ENCODE data around the gene FRS2.
"Not testable (repeated sequence)": the region's sequence is repeated elsewhere in the genome, so short reads cannot be mapped to it uniquely, and the experiment has no call there.

Gene FRS2

GRCh38 chr12:69585189-69586062 is 115.2 kb downstream of the FRS2 start, which contains the start of gene CCT2:
CCT2 (plus strand) TSS chr12:69585459; CDS start chr12:69585522, 63 bp downstream.
- DNase-seq (ENCODE audit: low read depth) = peak; percentile 87

DNA sequence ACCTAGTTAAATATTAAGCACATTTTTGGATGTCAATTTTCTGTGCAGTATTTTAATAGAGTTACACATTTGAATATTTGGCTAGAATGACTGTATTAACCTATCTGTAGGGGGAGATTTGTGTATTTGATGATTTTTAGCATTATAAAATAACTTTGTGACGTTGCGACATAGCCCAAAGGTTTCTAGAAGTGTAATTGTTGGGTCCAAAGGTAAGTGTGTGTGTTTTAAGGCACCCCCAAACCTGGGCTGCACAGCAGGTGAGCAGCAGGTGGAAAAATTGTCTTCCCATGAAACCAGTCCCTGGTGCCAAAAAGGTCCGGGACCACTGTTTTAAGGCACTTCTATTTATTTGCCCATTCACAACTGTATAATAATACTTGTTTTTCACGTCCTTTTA is 118.3 kb downstream of the FRS2 start:
- DNase-seq (ENCODE audit: low read depth) = no peak

DNA sequence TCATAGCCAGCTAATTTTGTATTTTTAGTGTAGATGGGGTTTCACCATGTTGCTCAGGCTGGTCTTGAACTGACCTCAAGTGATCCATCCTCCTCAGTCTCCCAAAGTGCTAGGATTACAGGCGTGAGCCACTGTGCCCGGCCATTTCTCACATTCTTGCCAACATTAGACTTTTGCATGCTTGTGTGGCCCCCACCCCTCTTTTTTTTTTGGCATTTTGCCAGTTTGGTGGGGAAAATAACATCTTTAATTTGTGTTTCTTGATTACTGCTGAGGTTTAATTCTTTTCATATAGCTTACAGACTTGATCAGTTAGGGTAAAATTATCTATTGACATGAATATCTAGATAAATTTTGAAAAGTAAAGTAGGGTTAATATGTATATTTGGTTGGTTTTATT is 118.9 kb downstream of the FRS2 start:
- no peak for DNase-seq (ENCODE audit: low read depth)

- no peak for DNase-seq (ENCODE audit: low read depth)
Measured at GRCh38 chr12:69595689-69596088, 125.5 kb downstream of the FRS2 start.

DNA sequence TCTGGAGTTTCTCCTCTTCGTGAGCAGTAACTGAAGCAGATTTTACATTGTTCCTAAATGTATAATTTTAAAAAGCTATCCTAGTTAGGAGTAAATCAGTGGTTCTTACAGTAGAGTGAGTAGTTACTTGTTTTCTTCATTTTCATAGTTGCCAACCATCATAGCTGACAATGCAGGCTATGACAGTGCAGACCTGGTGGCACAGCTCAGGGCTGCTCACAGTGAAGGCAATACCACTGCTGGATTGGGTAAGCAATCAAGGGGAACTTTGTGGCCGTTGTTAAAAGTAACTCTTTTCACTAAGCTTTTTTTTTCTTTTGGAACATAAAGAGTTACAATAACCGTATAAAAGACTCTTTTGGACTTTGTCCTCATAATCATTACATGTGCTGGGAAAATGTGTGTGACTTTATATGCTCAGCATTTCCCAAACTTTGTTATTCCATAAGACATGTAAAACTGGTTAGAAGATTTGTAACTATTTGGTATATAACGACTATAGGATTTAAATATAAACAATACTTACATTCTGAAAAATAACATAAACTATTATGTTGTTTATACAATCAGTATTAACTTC is 128.1 kb downstream of the FRS2 start:
- no peak for DNase-seq (ENCODE audit: low read depth)

GRCh38 chr12:69600804-69601203 is 130.6 kb downstream of the FRS2 start:
- DNase-seq (ENCODE audit: low read depth) = no peak

DNA sequence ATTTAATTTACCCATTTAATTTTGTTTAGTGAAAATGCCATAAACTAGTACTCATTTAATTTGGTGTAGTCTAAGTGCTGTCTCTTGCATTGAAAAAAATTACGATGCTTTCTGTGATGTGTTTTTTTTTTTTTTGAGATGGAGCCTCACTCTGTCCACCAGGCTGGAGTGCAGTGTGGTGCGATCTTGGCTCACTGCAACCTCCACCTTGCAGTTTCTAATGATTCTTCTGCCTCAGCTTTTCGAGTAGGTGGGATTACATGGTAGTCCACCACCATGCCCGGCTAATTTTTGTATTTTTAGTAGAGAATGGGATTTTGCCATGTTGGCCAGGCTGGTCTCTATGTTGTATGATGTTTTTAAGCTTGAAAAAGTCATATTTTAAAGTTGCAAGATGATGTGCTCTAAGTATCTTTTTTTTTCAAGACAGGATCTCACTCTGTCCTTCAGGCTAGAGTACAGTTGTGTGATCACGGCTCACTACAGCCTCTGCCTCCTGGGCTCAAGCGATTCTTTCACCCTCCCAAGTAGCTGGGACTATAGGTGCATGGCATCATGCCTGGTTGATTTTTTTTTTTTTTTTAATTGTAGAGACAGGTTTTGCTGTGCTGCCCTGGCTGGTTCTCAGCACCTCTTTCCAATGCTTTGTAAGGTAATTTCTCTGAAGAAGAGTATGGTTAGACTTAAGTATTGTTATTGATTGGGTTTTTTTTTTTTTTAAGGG is 131.9 kb downstream of the FRS2 start:
- DNase-seq (ENCODE audit: low read depth) = no peak

- no peak for DNase-seq (ENCODE audit: low read depth)
Measured at GRCh38 chr12:69602954-69603353, 132.8 kb downstream of the FRS2 start.

GRCh38 chr12:69603556-69603955 is 133.4 kb downstream of the FRS2 start:
- not testable (repeated sequence) for DNase-seq (ENCODE audit: low read depth)

DNA sequence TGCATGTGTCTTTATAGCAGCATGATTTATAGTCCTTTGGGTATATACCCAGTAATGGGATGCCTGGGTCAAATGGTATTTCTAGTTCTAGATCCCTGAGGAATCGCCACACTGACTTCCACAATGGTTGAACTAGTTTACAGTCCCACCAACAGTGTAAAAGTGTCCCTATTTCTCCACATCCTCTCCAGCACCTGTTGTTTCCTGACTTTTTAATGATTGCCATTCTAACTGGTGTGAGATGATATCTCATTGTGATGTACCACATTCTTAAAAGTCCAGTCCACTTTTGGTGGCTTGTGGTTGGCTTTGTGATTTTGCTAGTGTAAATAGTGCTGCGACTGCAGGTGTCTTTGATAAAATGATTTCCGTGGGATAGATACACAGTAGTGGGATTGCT is 134.1 kb downstream of the FRS2 start:
- not testable (repeated sequence) for DNase-seq (ENCODE audit: low read depth)

DNA sequence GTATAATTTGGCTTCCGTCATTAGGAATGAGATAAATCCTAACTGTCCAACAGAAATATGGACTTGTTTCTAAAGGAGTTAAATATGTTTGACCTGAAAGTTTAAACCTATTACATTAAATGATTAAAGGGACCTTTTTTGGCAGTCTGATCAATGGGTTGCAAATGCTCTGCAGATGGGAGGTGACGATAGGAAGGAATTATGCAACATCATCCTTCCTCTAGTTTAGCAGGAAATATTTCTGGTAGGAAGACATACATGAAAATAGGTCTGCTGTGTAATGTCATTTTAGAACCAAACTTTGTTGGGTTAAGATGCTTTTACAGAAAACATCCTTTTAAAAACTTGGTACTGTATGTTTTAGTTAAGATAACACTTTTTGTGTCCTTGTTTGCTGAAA is 137.9 kb downstream of the FRS2 start:
- no peak for DNase-seq (ENCODE audit: low read depth)

GRCh38 chr12:69610126-69610525 is 139.9 kb downstream of the FRS2 start:
- DNase-seq (ENCODE audit: low read depth) = no peak

- no peak for DNase-seq (ENCODE audit: low read depth)
Measured at GRCh38 chr12:69610729-69611128, 140.5 kb downstream of the FRS2 start, which contains the start of gene LRRC10. LRRC10 (minus strand) TSS chr12:69610907; CDS start chr12:69610838, 69 bp downstream.

DNA sequence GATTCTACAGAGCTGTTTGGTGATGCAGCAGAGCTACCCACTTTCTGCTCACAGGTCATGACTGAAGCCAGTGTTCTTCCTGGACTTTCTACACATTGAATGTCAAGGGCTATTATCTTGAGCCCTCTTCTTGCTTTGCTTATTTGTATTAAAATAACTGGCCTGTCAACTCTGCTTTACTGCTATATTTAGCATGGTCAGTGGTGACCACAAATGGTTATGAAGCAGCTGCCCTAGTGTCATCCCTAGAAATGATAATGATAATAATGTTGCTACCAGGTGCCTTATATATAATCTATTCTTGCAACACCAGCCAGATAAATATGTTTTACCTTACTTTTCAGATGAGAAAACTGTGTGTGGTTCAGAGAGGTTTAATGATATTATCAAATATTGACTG is 143.2 kb downstream of the FRS2 start:
- no peak for DNase-seq (ENCODE audit: low read depth)

- no peak for DNase-seq (ENCODE audit: low read depth)
Measured at GRCh38 chr12:69616025-69616424, 145.8 kb downstream of the FRS2 start.

GRCh38 chr12:69619050-69619449 is 148.9 kb downstream of the FRS2 start:
- DNase-seq (ENCODE audit: low read depth) = no peak

DNA sequence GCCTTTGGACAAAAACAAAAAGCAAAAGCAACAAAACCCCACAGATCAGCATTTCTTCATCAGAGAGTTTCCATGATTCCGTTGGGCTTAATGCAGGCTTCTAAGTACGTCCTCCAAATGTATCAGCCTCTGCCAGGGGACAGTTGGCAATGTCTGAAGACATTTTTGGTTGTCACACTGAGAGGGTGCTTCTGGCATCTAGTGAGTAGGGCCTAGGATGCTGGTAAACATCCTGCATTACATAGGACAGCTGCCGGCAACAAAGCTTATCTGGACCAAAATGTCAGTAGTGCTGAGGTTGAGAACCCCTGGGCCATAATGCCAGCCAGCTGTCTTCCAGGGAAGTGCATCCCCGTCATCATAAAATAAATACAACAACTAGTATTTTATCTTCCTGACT is 149.9 kb downstream of the FRS2 start:
- DNase-seq (ENCODE audit: low read depth) = no peak

DNA sequence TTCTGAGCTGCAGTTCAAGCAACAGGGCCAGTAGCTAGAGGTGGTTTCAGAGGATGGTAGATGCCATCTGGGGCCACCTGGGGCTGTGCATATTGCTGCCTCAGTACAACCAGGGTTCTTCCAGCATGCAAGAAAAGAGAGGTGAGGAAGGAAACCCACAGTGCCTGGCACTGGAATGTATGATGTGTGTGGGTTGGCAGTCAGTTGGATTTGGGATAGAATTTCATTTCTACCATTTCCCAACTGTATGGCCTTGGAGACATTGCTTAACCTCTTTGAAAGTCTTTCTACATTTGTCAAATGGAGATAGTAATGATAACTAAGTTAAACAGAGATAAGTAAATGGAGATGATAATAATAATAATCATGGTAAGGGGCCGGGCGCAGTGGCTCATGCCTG is 150.7 kb downstream of the FRS2 start:
- DNase-seq (ENCODE audit: low read depth) = no peak

GRCh38 chr12:69621551-69621950 is 151.4 kb downstream of the FRS2 start:
- DNase-seq (ENCODE audit: low read depth) = no peak

- DNase-seq (ENCODE audit: low read depth) = no peak
Measured at GRCh38 chr12:69623970-69624369, 153.8 kb downstream of the FRS2 start.

- DNase-seq (ENCODE audit: low read depth) = no peak
Measured at GRCh38 chr12:69627501-69627900, 157.3 kb downstream of the FRS2 start.

All from GM04504 (cell line).